OCI-LY1 (cell line): ENCODE measurements around the gene KLF7.
"Not testable (repeated sequence)": the region's sequence is repeated elsewhere in the genome, so short reads cannot be mapped to it uniquely, and the experiment has no call there.

Experiments used
- H2AFZ ChIP-seq: fragments of 200-600 bp; sonication (generic), shearing (Covaris generic); 2 replicates; pipeline ENCODE4 v1.6.0; 2014; ENCODE audit warnings: antibody characterized with exemption, mild to moderate bottlenecking, low read length
- H3F3A ChIP-seq: fragments of 200-600 bp; sonication (generic), shearing (Covaris generic); 2 replicates; pipeline ENCODE4 v1.6.0; 2014; ENCODE audit warnings: mild to moderate bottlenecking, antibody characterized with exemption, low read length, moderate library complexity; ENCODE audit not compliant: insufficient read depth
- H3K27ac ChIP-seq: fragments of 200-600 bp; sonication (generic); 2 replicates; pipeline ENCODE4 v1.5.1; 2014; ENCODE audit warnings: low read length, mixed run types, mild to moderate bottlenecking, low read depth; ENCODE audit not compliant: poor library complexity, severe bottlenecking
- H3K27me3 ChIP-seq: fragments of 200-600 bp; sonication (generic); 2 replicates; pipeline ENCODE4 v1.6.0; 2014; ENCODE audit warnings: antibody characterized with exemption, mild to moderate bottlenecking, low read length, moderate library complexity; ENCODE audit not compliant: insufficient read depth
- H3K36me3 ChIP-seq: fragments of 200-600 bp; sonication (generic); 2 replicates; pipeline ENCODE4 v1.6.1; 2014; ENCODE audit warnings: mild to moderate bottlenecking, antibody characterized with exemption, low read length, moderate library complexity, mixed read lengths; ENCODE audit not compliant: insufficient read depth
- H3K4me1 ChIP-seq: fragments of 200-600 bp; sonication (generic); 2 replicates; pipeline ENCODE4 v1.5.1; 2014; ENCODE audit warnings: mild to moderate bottlenecking, low read length, moderate library complexity; ENCODE audit not compliant: insufficient read depth, severe bottlenecking
- H3K4me2 ChIP-seq: fragments of 200-600 bp; sonication (generic), shearing (Covaris generic); 2 replicates; pipeline ENCODE4 v1.6.1; 2014; ENCODE audit warnings: low read length
- H3K4me3 ChIP-seq: fragments of 200-600 bp; sonication (generic); 2 replicates; pipeline ENCODE4 v1.5.1; 2014; ENCODE audit warnings: low read length, low read depth, mild to moderate bottlenecking, mixed read lengths; ENCODE audit not compliant: poor library complexity, severe bottlenecking
- H3K79me2 ChIP-seq: fragments of 200-600 bp; shearing (Covaris generic); 2 replicates; pipeline ENCODE4 v1.6.1; 2016; ENCODE audit warnings: mixed run types, low read length, mixed read lengths; ENCODE audit not compliant: insufficient read depth
- H3K9ac ChIP-seq: fragments of 200-600 bp; sonication (generic), shearing (Covaris generic); 2 replicates; pipeline ENCODE4 v1.6.1; 2014; ENCODE audit warnings: mild to moderate bottlenecking, low read length, mixed read lengths
- H3K9me2 ChIP-seq: fragments of 200-600 bp; sonication (generic), shearing (Covaris generic); 2 replicates; pipeline ENCODE4 v1.6.1; 2014; ENCODE audit warnings: low read depth, mild to moderate bottlenecking, low read length, mixed read lengths
- H3K9me3 ChIP-seq: fragments of 200-600 bp; shearing (Covaris generic); 2 replicates; pipeline ENCODE4 v1.6.1; 2014; ENCODE audit warnings: low read length, mixed read lengths
- H4K20me1 ChIP-seq: fragments of 200-600 bp; sonication (generic), shearing (Covaris generic); 2 replicates; pipeline ENCODE4 v1.6.0; 2016; ENCODE audit warnings: mild to moderate bottlenecking, low read length; ENCODE audit not compliant: insufficient read depth
- CTCF ChIP-seq: fragments of 200-600 bp; sonication (generic), shearing (Covaris generic); IDR thresholded peaks from 2 replicates; pipeline ENCODE4 v1.5.1; 2017; ENCODE audit warnings: mild to moderate bottlenecking, antibody characterized with exemption, low read length, moderate library complexity, mixed read lengths
- EZH2 ChIP-seq: fragments of 200-600 bp; sonication (generic), shearing (Covaris generic); IDR thresholded peaks from 2 replicates; pipeline ENCODE4 v1.8.0; 2017; ENCODE audit warnings: borderline replicate concordance, mixed run types, mild to moderate bottlenecking, antibody characterized with exemption, low read length, moderate library complexity, mixed read lengths

KLF7 gene

GRCh38 chr2:207037896-207038295 lies 127.9 kb downstream of the KLF7 start:
- H3K4me3 ChIP-seq = no peak overlapping the region
- H3K9me2 ChIP-seq = no peaks in the 10 kb centered on the region
- H3K36me3 ChIP-seq = no peaks in the 10 kb centered on the region
- no peak overlapping the region for H3K9ac ChIP-seq
- H3K4me2 ChIP-seq = no peak overlapping the region
- no peaks in the 10 kb centered on the region for H3K4me1 ChIP-seq
- no peak for TF ChIP-seq CTCF
- TF ChIP-seq EZH2 = no peak
- no peak overlapping the region for H2AFZ ChIP-seq
- no peaks in the 10 kb centered on the region for H3K27me3 ChIP-seq
- 0 out of 2 replicates have a peak, but pooled peaks cover 3% of the 10 kb centered on the region for H3K9me3 ChIP-seq
- no peak overlapping the region for H3K27ac ChIP-seq
- no peaks in the 10 kb centered on the region for H4K20me1 ChIP-seq
- no peaks in the 10 kb centered on the region for H3F3A ChIP-seq
- H3K79me2 ChIP-seq = no peaks in the 10 kb centered on the region

- not testable (repeated sequence) for H3K9me2 ChIP-seq, H3K27ac ChIP-seq, H3K36me3 ChIP-seq, H4K20me1 ChIP-seq, H3K4me2 ChIP-seq, H3K4me3 ChIP-seq, H3F3A ChIP-seq, H3K9me3 ChIP-seq, H2AFZ ChIP-seq, H3K27me3 ChIP-seq, H3K9ac ChIP-seq, H3K4me1 ChIP-seq, H3K79me2 ChIP-seq
Measured at GRCh38 chr2:207037023-207037422, 128.7 kb downstream of the KLF7 start.

GRCh38 chr2:207035875-207036274 lies 129.9 kb downstream of the KLF7 start:
- Histone ChIP-seq H3K36me3 (no peaks in the 10 kb centered on the region), H3K9me3 (0 out of 2 replicates have a peak, but pooled peaks cover 3% of the 10 kb centered on the region)

More at GRCh38 chr2:207035875-207036274, 129.9 kb downstream of the KLF7 start:
- Histone ChIP-seq H4K20me1 (no peaks in the 10 kb centered on the region), H3K9me2 (no peaks in the 10 kb centered on the region), H2AFZ (no peak overlapping the region), H3K4me1 (no peaks in the 10 kb centered on the region), H3K27me3 (no peaks in the 10 kb centered on the region), H3K27ac (no peak overlapping the region), H3K9ac (no peak overlapping the region), H3K4me3 (no peak overlapping the region), H3F3A (no peaks in the 10 kb centered on the region), H3K79me2 (no peaks in the 10 kb centered on the region), H3K4me2 (no peak overlapping the region)
- TF ChIP-seq EZH2 (no peak), CTCF (no peak)
